G401.6 (cell line): ENCODE results near the gene PIGS.
"Not testable (repeated sequence)": the region's sequence is repeated elsewhere in the genome, so short reads cannot be mapped to it uniquely, and the experiment has no call there.

Source experiments
- FAIRE-seq: peaks from 2 replicates; lab custom pipeline; 2012; peaks lifted over from hg19 to GRCh38; lab: Jason Lieb, UNC

The PIGS gene

DNA sequence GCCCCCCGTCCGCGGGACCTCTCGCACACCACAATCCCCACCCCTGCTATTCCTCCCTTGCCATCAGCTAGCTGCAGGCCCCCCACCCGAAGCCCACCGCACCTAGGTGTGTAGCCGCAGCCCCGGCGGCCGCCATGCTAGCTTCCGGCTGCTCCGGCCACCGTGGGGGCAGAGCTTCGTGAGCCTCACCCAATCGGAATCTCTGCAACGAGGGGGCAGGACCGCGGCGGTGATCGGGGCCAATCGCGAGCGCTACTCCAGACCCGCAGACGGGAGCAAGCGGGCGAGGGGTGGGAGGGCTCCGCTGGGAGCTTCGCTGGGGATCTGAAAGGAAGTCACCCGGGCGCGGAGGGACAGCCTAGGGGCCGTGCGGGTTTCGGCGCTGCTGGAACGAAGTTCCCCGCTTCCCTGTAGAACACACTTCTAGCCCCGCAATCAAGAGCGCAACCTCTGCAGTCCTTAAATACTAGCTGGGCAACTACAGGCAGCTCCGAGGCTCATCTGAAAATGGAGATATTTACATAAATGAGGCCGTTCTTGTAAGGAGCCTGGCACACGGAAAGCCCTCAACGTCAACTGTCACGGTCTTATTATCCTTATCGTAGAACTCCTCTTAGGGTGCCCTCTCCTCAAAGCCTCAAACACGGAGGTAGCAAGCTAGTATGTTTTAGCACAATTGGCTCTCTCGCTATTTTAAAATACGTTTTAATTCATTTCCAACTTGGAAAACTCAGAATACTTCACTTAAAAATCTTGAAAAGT is at the start of gene PIGS:
TSS of gene PIGS (minus strand) at position 164 of the 762 bp plus-strand sequence. CDS start at position 136, 28 bp downstream.
- FAIRE-seq: peak; percentile 72

DNA sequence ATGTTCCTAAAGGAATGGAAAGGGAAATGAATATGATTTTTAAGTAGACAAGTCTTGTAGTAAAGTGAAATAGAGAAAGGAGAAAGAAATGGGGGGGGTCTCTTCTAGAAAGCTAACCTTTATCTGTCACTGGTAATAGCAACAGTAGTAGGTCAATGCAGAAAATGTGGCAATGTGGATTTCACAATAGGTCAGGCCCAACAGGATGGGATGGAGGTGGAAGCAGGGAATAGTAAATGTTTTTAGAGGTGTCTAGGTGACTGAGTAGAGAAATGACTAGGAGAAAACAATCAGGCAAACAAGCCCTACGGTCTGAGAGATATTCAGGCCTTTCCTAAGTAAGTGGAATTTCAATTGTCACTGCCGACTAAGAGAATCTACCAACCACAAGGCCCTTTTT is 48.7 kb upstream of the PIGS start:
- FAIRE-seq: no peak

DNA sequence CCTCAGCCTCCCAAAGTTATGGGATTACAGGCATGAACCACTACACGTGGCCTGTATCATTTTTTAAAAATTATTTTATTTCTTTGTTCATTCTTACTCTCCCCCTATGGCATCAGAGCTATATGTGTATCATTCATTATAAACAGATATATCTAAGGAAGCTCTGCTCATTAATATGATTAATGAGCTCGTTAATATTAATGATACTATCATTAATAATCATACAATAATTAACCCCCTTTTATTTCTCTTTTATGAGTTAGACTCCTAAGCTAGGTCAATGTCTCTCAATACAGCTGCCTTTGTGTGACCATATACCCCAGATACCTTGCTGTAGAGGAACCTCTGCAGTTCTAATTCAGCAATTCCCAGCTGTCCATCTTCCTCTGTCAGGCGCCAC is 47.1 kb upstream of the PIGS start:
- FAIRE-seq: no peak

GRCh38 chr17:28616281-28616680 is 45.0 kb upstream of the PIGS start:
- no peak for FAIRE-seq

DNA sequence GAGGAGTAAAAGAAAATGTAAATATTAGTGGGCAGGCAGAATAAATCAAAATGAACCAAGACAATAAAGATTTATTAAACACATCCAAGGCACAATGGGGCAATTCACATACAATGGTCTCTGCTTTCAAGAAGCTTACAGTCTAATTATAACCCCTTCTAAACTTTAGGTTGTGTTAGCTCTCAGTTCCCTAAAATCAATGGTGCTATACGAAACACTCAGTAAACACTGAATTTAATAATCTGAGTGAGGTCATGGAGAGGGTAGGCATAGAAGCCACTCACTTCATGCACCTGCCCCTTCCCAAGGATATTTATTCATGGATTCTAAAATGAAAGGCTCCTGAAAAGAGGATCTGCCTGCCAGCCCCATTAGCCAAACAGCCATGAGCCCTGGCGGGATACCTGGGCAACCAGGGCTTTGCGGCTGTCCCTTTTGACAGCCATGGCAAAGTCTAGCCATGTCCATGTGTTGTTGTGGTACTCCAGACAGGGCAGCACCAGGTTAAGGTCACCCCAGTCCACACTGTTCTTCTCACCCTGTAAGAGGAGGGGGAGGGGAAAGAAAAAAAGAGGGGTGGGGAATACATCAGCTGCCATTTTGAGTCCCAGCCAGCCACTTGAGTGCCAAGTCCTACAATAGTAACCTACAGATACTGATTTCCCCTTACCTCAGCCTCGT is 44.1 kb upstream of the PIGS start:
- no peak for FAIRE-seq

- FAIRE-seq: no peak
Measured at GRCh38 chr17:28613931-28614381, 42.6 kb upstream of the PIGS start, which contains the start of gene RSKR. TSS of gene RSKR (minus strand) at chr17:28614185. CDS start at chr17:28614161, 24 bp downstream.

DNA sequence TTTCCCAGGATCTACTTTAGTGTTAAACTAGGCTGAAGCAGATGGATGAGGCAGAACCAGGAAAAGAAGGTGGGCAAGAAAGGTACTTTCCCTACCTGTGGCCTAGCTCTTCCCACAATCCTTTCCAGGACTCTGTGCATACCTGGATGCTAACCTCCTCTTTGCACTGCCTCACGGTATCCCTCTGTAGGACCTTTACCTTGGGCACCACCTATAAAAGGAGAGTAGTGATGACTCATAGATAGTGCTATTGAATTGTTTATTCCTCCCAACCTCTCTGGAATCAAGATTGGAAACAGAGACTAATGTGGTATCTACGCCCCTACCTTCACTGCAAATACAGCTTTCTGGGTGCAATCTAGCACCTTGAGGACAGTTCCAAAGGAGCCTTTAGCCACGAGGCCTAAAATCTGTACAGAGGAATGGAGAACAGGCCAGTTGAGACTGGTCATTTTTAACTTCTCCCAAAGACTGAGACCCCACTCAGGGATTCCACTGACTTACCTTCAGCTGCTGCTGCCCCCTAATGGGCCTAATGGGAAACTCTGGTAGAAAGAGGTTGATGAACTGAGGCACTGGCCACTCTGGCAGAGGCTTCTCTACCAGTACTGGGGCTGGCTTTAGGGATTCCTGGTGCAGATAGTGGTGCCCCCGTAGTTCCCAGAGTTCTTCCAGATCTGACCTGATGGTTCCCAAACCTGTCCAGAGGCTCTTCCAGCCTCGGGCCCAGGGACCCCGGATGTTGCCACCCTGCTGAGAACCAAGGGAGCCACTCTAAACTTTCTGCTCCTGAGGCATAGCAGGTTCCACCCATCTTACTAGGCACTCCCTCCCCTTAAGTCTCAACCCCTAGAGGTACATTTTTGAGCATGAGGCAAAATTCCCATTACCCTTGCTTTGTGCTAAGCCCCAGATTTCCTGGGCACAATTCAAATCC is 41.9 kb upstream of the PIGS start:
- no peak for FAIRE-seq

DNA sequence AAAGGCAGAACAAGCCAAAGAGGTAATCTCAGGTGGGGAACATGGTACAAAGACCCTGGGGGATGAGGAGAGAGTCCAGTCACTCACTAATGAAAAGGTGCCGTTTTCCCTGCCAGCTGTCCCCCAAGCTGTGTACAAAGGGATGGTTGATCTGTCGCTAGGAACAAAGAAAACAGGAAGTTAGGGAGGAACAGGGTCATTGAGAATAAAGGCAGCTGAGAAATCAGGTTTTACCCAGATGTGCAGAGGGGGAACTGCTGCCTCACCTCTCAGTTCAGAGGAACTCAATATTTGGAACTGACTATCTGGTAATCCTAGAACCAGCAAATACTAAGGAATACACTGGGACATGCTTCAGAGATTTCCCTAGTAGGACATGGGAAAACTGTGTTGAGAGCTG is 41.2 kb upstream of the PIGS start:
- FAIRE-seq: no peak

GRCh38 chr17:28610376-28610775 is 39.1 kb upstream of the PIGS start:
- no peak for FAIRE-seq

DNA sequence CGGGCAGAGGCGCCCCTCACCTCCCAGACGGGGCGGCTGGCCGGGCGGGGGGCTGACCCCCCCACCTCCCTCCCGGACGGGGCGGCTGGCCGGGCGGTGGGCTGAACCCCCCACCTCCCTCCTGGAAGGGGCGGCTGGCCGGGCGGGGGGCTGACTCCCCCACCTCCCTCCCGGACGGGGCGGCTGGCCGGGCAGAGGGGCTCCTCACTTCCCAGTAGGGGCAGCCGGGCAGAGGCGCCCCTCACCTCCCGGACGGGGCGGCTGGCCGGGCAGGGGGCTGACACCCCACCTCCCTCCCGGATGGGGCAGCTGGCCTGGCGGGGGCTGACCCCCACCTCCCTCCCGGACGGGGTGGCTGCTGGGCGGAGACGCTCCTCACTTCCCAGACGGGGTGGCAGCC is 32.7 kb upstream of the PIGS start:
- FAIRE-seq: not testable (repeated sequence)

DNA sequence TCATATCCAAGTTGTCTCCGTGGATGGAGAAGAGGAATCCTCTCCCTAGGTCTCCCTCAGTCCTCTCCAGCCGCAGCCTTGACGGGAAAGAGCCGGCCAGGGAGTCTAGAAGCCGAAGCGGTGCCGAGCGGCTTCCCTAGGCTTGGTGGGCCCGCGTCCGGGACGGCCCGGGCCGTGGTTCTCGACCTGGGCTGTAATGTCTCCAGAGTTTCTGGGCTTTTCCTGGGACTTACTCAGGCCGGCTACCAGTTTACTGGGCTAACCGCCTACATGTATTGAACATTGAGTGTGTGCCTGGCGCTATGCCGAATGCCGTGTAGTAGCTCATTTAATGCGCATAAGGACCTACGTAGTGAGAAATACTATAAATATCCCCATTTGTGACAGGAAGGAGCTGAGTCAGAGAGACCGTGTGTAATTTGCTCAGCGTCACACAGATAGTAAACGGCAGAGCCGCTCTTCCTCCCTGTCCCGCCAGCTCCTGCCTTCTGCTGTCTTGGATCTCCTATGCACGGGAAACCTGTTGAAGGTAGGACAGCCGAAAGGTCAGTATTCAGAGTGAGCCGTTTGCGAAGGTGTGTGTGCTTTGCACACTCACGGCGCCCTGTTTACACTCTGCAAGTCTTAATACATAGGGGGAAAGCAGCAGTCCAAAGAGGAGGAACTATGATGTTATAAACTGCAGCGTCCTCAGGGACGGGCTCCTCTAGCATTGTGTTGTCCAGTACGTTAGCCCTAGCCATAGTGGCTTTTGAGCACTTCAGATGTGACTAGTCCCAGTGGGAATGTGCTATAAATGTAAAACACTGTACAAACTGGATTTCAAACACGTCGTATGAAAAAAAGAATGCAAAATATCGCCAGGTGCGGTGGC is 28.2 kb upstream of the PIGS start:
- no peak for FAIRE-seq

DNA sequence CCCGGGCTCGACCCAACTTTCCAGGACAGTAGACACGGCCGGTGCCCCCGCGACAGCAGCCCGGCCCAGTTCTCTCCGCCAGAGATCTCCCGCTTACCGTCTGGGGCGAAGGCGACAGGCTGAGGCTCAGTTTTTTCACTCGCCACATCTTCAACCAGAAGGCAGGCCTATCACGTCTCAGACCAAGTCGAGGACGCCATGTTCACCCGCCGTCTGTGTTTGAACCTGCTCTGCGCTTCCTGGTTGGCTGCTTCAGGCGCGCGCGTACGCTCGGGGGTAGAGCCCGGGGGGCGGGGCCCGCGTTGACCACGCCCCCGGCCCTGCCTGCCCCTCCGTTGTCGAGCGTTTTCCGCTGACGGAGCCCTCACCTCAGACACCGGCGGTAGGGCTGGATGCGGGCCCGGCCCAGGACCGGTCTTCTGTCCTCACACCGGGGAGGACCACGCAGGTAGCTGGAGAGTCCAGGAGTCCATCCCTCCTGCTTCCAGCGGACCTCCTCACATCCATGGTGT is 27.5 kb upstream of the PIGS start, which contains the start of gene SPAG5:
TSS of gene SPAG5 (minus strand) at position 227 of the 512 bp plus-strand sequence. CDS start at position 148, 79 bp downstream.
- peak; percentile 75 for FAIRE-seq

- FAIRE-seq: no peak
Measured at GRCh38 chr17:28598389-28598788, 27.1 kb upstream of the PIGS start.

DNA sequence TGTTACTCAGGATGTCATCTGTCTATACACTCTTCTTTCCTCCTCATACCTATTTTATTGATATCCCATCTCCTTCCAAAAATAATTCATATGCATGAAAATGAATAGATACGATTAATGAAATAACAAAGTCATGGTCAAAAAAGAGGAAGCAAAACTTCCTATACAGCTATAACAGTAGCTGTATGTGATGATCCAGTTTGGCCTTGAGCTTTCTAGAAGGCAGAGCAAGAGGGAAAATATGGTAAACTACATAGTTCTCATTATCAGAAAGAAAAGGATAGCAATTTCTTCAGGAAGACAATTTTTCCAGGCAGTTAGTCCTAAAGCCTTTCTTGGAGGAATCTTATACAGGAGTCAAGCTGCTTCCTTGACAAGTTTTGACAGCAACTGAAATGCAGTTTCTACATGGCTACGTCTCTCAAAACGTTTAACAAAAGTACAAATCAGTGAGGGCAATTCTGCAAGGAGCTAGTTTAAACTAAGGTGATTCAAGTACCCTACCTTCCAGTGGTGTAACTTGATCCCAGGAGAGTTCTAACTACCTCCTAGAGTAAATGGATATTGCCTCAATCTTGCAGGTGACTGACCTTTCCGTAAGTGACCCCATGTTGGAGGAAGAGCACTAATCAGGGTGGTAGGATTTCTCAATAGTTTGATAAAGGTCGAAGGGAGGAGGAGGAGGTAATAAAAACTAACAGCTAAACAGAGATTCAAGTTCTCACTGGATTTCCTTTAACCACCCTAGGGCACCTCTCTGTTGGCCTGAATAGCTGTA is 26.5 kb upstream of the PIGS start:
- no peak for FAIRE-seq

DNA sequence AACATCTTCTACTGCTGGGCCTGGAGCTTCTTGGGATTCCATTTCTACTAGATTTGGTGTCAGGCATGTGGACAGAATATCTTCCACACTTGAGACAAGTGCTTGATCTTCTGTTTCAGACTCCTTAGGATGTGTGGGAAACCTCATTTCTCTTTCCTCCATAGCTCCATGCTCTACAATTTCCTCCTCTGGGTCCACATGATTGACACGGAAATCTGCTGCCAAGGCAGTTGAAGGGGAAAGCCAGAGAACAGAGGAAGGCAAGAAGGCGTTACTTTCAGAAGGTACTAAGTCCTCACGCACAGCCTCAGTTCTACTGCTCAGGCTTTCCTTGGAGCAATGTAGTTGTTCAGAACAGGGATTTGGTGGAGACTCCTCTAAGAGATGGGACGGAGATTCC is 20.9 kb upstream of the PIGS start:
- no peak for FAIRE-seq

- FAIRE-seq: no peak
Measured at GRCh38 chr17:28585851-28586250, 14.5 kb upstream of the PIGS start.

GRCh38 chr17:28584434-28584833 is 13.1 kb upstream of the PIGS start:
- FAIRE-seq: no peak

DNA sequence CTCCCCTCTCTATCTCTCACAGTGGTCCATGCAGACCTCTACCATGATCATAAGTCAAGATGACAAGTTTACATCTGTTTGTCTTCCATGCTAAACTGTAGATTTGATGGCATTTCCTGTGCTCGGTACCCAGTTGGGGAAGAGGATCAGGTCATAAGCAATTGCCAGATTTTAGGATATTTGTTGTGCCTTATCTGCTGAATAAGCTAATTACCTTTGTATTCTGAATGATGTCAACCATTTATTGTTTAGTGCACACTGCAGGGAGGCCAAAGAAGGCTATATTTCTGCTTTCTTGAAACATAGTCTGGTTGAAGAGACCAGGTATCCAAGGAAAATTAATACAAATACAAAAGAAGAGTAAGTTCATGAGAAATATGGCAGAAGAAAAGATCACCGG is 11.2 kb upstream of the PIGS start:
- FAIRE-seq: no peak

DNA sequence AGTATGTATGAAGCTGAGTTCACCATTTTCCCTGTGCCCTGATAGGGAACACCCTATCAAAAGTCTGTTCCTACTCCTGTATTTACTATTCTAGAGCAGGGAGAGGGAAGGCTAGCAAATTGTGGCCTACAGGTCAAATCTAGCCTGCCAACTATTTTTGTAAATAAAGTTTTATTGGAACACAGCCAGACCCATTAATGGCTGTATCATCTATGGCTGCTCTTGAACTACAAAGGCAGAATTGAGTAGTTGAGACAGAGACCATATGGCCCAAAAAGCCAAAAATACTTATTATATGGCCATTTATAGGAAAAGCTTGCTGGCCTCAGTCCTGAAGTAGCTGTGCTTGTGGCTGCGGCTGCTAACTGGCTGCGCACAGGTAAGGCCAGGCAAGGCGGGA is 9.6 kb upstream of the PIGS start:
- FAIRE-seq: no peak

DNA sequence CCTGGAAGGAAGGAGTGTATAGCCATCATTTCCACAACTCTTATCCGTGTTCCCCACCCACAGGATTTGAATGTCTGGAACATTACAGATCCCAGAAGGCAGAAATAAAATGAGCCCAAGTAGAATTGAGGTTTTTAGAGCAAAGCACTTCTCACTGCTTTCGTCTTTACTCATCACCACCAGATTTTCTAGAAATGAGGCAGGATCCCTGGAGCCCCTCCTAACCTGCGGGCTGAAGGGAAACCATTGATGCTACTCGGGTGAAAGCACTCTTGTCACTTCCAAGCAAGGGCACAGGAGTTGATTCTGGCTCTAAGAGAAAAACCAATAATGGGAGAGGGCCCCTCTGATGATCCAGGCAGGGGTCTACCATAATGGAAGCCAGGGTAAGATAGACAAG is 8.2 kb upstream of the PIGS start:
- no peak for FAIRE-seq
